Esophagus muscularis mucosa (tissue), 3 donors: ENCODE data around the gene IGFL4.

Experiments
- CTCF ChIP-seq, 3 experiments: fragments of 200-600 bp in 2 of 3; fragments of 450-650 bp in 1 of 3; sonication (generic) in 2 of 3; IDR thresholded peaks; one replicate each; pipeline ENCODE4 v1.5.1; 2017 to 2019; ENCODE audit warnings: antibody characterized with exemption in 3 of 3, mild to moderate bottlenecking in 2 of 3, moderate library complexity in 1 of 3
- POLR2AphosphoS5 ChIP-seq, 2 donors: sonication (generic); formaldehyde crosslinking; IDR thresholded peaks; one replicate each; pipeline ENCODE4 v1.6.1; 2017; ENCODE audit warnings: antibody characterized with exemption in 2 of 2

GRCh38 chr19:46081928-46082727, 41.3 kb upstream of the IGFL4 start:
- TF ChIP-seq CTCF (IDR thresholded peaks at IDR 0.05) = peak; percentile 66 to 76 (median 73)
- peak in 1 of 2 donors; percentile 54 for TF ChIP-seq POLR2AphosphoS5 (IDR thresholded peaks at IDR 0.05)
